Transverse colon (tissue), 4 donors: ENCODE measurements around the gene USP6NL. TPM values are rescaled to one million over a fixed set of nuclear protein-coding genes. Genes with fewer than 3 reads are reported as not detected.

ENCODE experiments used
- DNase-seq: peaks from one replicate; pipeline ENCODE4 v3.0.0-alpha.2; 2019
- H3K27ac ChIP-seq, 4 donors: fragments of 200-600 bp; sonication (generic); 2 replicates each; pipeline ENCODE4 v1.5.1; 2016 to 2018; ENCODE audit warnings: inconsistent platforms in 4 of 4
- H3K27me3 ChIP-seq: fragments of 200-600 bp; sonication (generic); 2 replicates; pipeline ENCODE4 v1.5.1; 2017; ENCODE audit warnings: inconsistent platforms
- H3K36me3 ChIP-seq, 4 donors: fragments of 200-600 bp; sonication (generic); 2 replicates each; pipeline ENCODE4 v1.5.1; 2017 to 2019; ENCODE audit warnings: inconsistent platforms in 4 of 4
- H3K4me1 ChIP-seq, 4 donors: fragments of 200-600 bp; sonication (generic); 2 replicates each; pipeline ENCODE4 v1.5.1; 2017 to 2020; ENCODE audit warnings: inconsistent platforms in 4 of 4
- H3K4me3 ChIP-seq, 4 donors: fragments of 200-600 bp; sonication (generic); 1 replicate in 1 of 4; 2 replicates in 3 of 4; pipeline versions ENCODE4 v1.5.1 to v1.6.1; 2017 to 2019; ENCODE audit warnings: inconsistent platforms in 4 of 4
- H3K9me3 ChIP-seq, 2 donors: fragments of 200-600 bp; sonication (generic); 2 replicates each; pipeline ENCODE4 v1.5.1; 2017 to 2019; ENCODE audit warnings: inconsistent platforms in 2 of 2
- CTCF ChIP-seq, 5 experiments: fragments of 200-600 bp in 3 of 5; fragments of 450-650 bp in 2 of 5; sonication (generic) in 3 of 5; IDR thresholded peaks; 1 replicate in 2 of 5; 2 replicates in 3 of 5; pipeline ENCODE4 v1.5.1; 2016 to 2017; ENCODE audit warnings: antibody characterized with exemption in 5 of 5, inconsistent platforms in 3 of 5, mild to moderate bottlenecking in 2 of 5, moderate library complexity in 1 of 5
- EP300 ChIP-seq: sonication (generic); formaldehyde crosslinking; IDR thresholded peaks from one replicate; pipeline ENCODE4 v1.6.1; 2017; ENCODE audit warnings: antibody characterized with exemption, low read depth
- POLR2A ChIP-seq: fragments of 450-650 bp; IDR thresholded peaks from one replicate; pipeline ENCODE4 v1.6.1; 2016; ENCODE audit warnings: antibody characterized with exemption, mild to moderate bottlenecking, moderate library complexity
- POLR2AphosphoS5 ChIP-seq, 3 donors: sonication (generic); formaldehyde crosslinking; IDR thresholded peaks; one replicate each; pipeline ENCODE4 v1.6.1; 2016; ENCODE audit warnings: antibody characterized with exemption in 3 of 3
- whole genome bisulfite sequencing, 2 donors: methylation state at CpG; one replicate each; pipeline ENCODE4 v1.1.5; 2018; ENCODE audit warnings: low coverage in 1 of 2; 5-methylcytosine and 5-hydroxymethylcytosine counted together
- in situ Hi-C, 4 donors: fragments of 200-750 bp; cut with MboI; loops; one replicate each; pipeline versions ENCODE4 v1.15.0 to v1.15.1; 2017; ENCODE audit warnings: low sequenced_read_pairs in 3 of 4, low pct_ligation_motif_present in 1 of 4, low pct_unique_long_range_greater_than_20kb in 1 of 4
- intact Hi-C: fragments of 100-400 bp; cut with DNase I; formaldehyde crosslinking; loops from one replicate; pipeline ENCODE4 v1.15.1; 2023; ENCODE audit warnings: low total_unique reads
- total RNA-seq, 4 donors: library from RNA; depleted of rRNA; stranded (reverse); fragments of >200 nt; gene quantifications; one replicate each; pipeline ENCODE4 v1.1.0, GENCODE V29; 2016

USP6NL gene
- total RNA-seq, 4 donors from 2014 or later, result 17.3 to 45.8 (median 26.6) TPM

DNA sequence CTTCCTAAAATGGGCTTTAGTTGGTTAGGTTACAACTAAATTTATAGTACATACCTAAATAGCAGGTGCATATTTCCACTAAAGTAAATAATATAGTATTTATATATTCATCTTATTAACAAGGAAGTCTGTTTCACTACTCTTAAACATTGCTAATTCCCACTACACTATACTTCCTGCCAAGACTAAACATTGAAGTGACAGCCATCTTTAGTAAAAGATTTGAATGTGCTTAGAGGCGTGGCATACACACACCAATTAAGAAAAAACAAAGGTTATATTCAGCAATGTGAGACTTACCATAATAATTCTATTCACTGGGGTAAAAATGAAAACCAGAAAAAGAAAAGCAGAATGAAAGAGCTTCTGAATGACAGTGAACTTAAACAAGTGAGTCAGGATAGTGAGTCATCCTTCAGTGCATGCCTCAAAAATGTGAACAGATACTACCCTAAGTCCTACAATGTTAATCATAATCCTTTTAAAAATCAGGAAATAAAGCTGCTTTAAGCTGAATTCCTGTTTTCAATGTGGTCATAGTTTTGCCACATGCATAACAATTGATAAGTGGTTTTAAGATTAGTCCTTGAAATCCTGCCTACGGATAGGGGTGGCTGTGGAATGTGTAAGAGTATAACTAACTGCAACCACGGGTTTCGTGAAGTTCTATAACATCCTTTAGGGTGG is 59.4 kb downstream of the USP6NL start:
- WGBS, 2 donors, result 65 to 73% methylated on average over 4 of the region's 4 CpGs
- Histone ChIP-seq H3K27me3 (no peaks in the 10 kb centered on the region), H3K9me3 (no peaks in the 10 kb centered on the region), H3K4me3 (no peak overlapping the region), H3K27ac (peak overlapping the region in 3 of 4 donors; percentile 29 to 53 (median 49)), H3K36me3 (no peaks in the 10 kb centered on the region), H3K4me1 (peaks cover 0 to 27% (median 12%) of the 10 kb centered on the region in 4 donors)
- in situ Hi-C loops, result no loop called here
- TF ChIP-seq CTCF (IDR thresholded peaks at IDR 0.05), result no peak
- peak in 2 of 3 donors; percentile 9 to 11 for TF ChIP-seq POLR2AphosphoS5 (IDR thresholded peaks at IDR 0.05)
- no peak for TF ChIP-seq EP300
- DNase-seq, result no peak
- intact Hi-C loops, result no loop called here

GRCh38 chr10:11551104-11551503 is 60.3 kb downstream of the USP6NL start:
- no peak overlapping the region for H3K4me3 ChIP-seq
- H3K36me3 ChIP-seq, result no peaks in the 10 kb centered on the region
- no peaks in the 10 kb centered on the region for H3K9me3 ChIP-seq
- H3K27me3 ChIP-seq, result no peaks in the 10 kb centered on the region
- peaks cover 0 to 25% (median 13%) of the 10 kb centered on the region in 4 donors for H3K4me1 ChIP-seq
- TF ChIP-seq POLR2A, result no peak
- no peak for TF ChIP-seq CTCF (IDR thresholded peaks at IDR 0.05)
- no peak for TF ChIP-seq POLR2AphosphoS5 (IDR thresholded peaks at IDR 0.05)
- TF ChIP-seq EP300, result no peak
- in situ Hi-C loops (no loop called here), intact Hi-C loops (no loop called here)
- no peak for DNase-seq
- WGBS, 2 donors, result 94 to 100% methylated on average over 4 of the region's 4 CpGs
- H3K27ac ChIP-seq, result peak overlapping the region in 2 of 4 donors; percentile 29 to 49

DNA sequence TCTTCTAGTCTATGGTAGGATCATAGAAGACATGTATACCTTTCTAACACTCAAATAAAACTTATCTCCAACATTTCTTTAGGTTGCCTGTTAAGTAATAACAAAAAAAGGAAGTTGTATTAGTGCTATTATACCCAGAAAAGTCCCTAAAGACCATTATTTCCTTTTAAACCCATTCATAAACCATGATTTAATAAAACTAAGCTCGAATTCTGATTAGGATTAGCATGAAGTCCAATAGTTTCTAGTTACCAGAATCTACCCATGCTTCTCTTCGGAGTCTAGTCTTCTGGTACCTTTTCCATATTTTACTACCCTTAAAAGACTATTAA is 62.7 kb downstream of the USP6NL start:
- no peaks in the 10 kb centered on the region for H3K9me3 ChIP-seq
- no peak for DNase-seq
- 70 to 84% methylated on average over 2 of the region's 2 CpGs for WGBS, 2 donors

More for the DNA sequence above, 62.7 kb downstream of the USP6NL start:
- Histone ChIP-seq H3K4me1 (peaks cover 0 to 20% (median 13%) of the 10 kb centered on the region in 4 donors), H3K4me3 (no peak overlapping the region), H3K27ac (no peak overlapping the region), H3K27me3 (no peaks in the 10 kb centered on the region), H3K36me3 (no peaks in the 10 kb centered on the region)
- intact Hi-C loops (no loop called here), in situ Hi-C loops (no loop called here)
- TF ChIP-seq EP300, result no peak
- no peak for TF ChIP-seq POLR2AphosphoS5 (IDR thresholded peaks at IDR 0.05)
- TF ChIP-seq CTCF (IDR thresholded peaks at IDR 0.05), result no peak
- no peak for TF ChIP-seq POLR2A
